Measurements from ENCODE around the gene PNLIPRP1.

GRCh38 chr10:116634126-116634975 lies 43.6 kb downstream of the PNLIPRP1 start:
- TF ChIP-seq CTCF (conservative IDR thresholded peaks at IDR 0.05; ENCODE audit: low read length), result no peak
- no peak for TF ChIP-seq EZH2phosphoT487 (IDR thresholded peaks at IDR 0.05; ENCODE audit: borderline replicate concordance, low read depth, low read length)
